OCI-LY3 (cell line): Measurements from ENCODE around the gene RBFOX1.

Source experiments
- H2AFZ ChIP-seq: fragments of 200-600, 300-600 bp; shearing (Covaris generic); 2 replicates; pipeline ENCODE4 v1.6.0; 2014; ENCODE audit warnings: antibody characterized with exemption, low read depth, low read length
- H3K27ac ChIP-seq: fragments of 200-600, 300-600 bp; sonication (generic); 2 replicates; pipeline ENCODE4 v1.5.1; 2014; ENCODE audit warnings: mild to moderate bottlenecking, low read length, moderate library complexity, mixed read lengths
- H3K27me3 ChIP-seq: fragments of 200-600, 300-600 bp; sonication (generic); 2 replicates; pipeline ENCODE4 v1.6.1; 2014; ENCODE audit warnings: low read depth, low read length, mixed read lengths
- H3K36me3 ChIP-seq: fragments of 200-600, 300-600 bp; sonication (generic); replicated peaks from 2 replicates; pipeline ENCODE3; 2014; ENCODE audit warnings: low read depth, low read length, mixed read lengths
- H3K4me1 ChIP-seq: fragments of 300-600, 200-600 bp; sonication (generic); 2 replicates; pipeline ENCODE4 v1.6.1; 2014; ENCODE audit warnings: low read length, mixed read lengths
- H3K4me2 ChIP-seq: fragments of 200-600, 300-600 bp; sonication (generic); 2 replicates; pipeline ENCODE4 v1.6.1; 2014; ENCODE audit warnings: low read length, mixed read lengths
- H3K4me3 ChIP-seq: fragments of 300-600, 200-600 bp; sonication (generic); 2 replicates; pipeline ENCODE4 v1.5.1; 2014; ENCODE audit warnings: antibody characterized with exemption, mild to moderate bottlenecking, low read length, moderate library complexity
- H3K79me2 ChIP-seq: fragments of 300-600, 200-600 bp; shearing (Covaris generic); 2 replicates; pipeline ENCODE4 v1.6.1; 2014; ENCODE audit warnings: mild to moderate bottlenecking, low read length, mixed read lengths
- H3K9ac ChIP-seq: fragments of 300-600, 200-600 bp; shearing (Covaris generic); 2 replicates; pipeline ENCODE4 v1.6.0; 2014; ENCODE audit warnings: mild to moderate bottlenecking, low read length, moderate library complexity
- H3K9me3 ChIP-seq: fragments of 200-600, 300-600 bp; shearing (Covaris generic); 2 replicates; pipeline ENCODE4 v1.6.1; 2014; ENCODE audit warnings: low read length, mixed read lengths; ENCODE audit not compliant: insufficient read depth
- H4K20me1 ChIP-seq: fragments of 200-600, 300-600 bp; sonication (generic); 2 replicates; pipeline ENCODE4 v1.6.1; 2016; ENCODE audit warnings: low read length, mixed read lengths; ENCODE audit not compliant: insufficient read depth
- EZH2phosphoT487 ChIP-seq: fragments of 200-600 bp; shearing (Covaris generic); IDR thresholded peaks from 2 replicates; pipeline ENCODE4 v1.6.1; 2018; ENCODE audit warnings: antibody characterized with exemption, mixed run types, low read depth
- TF ChIP-seq, protein P1 (sequence below): fragments of 200-600, 300-600 bp; sonication (generic); IDR thresholded peaks from 2 replicates; pipeline ENCODE4 v1.5.1; 2014; ENCODE audit warnings: antibody characterized with exemption, low read length, low read depth

Gene RBFOX1

DNA sequence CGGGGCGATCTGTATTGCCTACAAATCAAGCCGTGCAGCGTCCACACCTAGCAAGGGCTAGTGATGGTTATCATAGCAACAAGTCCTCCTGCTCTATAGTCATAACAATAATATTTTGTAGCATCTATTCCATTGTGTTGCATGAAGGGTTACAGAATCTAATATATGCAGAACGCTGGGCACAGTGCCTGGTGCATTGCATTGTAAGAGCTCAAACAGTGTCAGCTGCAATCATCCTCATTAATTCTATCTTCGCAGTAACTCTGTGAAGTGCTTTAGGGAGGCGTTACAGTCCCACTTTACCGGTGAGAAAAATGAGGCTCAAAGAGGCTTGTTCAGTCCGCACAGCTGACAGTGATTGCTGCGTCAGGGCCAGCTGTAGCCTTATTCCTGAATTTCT, 149.4 kb downstream of the RBFOX1 start:
- TF ChIP-seq, protein P1, sequence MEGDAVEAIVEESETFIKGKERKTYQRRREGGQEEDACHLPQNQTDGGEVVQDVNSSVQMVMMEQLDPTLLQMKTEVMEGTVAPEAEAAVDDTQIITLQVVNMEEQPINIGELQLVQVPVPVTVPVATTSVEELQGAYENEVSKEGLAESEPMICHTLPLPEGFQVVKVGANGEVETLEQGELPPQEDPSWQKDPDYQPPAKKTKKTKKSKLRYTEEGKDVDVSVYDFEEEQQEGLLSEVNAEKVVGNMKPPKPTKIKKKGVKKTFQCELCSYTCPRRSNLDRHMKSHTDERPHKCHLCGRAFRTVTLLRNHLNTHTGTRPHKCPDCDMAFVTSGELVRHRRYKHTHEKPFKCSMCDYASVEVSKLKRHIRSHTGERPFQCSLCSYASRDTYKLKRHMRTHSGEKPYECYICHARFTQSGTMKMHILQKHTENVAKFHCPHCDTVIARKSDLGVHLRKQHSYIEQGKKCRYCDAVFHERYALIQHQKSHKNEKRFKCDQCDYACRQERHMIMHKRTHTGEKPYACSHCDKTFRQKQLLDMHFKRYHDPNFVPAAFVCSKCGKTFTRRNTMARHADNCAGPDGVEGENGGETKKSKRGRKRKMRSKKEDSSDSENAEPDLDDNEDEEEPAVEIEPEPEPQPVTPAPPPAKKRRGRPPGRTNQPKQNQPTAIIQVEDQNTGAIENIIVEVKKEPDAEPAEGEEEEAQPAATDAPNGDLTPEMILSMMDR, result no peak
- TF ChIP-seq EZH2phosphoT487, result no peak
- no peaks in the 10 kb centered on the region for H3K9me3 ChIP-seq
- H3K27ac ChIP-seq, result no peak overlapping the region
- no peaks in the 10 kb centered on the region; the same call in 1 of the 2 replicates for H3K27me3 ChIP-seq
- no peak overlapping the region for H2AFZ ChIP-seq
- H3K9ac ChIP-seq, result no peak overlapping the region
- no peak overlapping the region for H3K4me3 ChIP-seq
- no peak overlapping the region for H3K4me2 ChIP-seq
- no peaks in the 10 kb centered on the region for H3K36me3 ChIP-seq
- H3K79me2 ChIP-seq, result no peaks in the 10 kb centered on the region
- no peaks in the 10 kb centered on the region for H3K4me1 ChIP-seq
- no peaks in the 10 kb centered on the region for H4K20me1 ChIP-seq

DNA sequence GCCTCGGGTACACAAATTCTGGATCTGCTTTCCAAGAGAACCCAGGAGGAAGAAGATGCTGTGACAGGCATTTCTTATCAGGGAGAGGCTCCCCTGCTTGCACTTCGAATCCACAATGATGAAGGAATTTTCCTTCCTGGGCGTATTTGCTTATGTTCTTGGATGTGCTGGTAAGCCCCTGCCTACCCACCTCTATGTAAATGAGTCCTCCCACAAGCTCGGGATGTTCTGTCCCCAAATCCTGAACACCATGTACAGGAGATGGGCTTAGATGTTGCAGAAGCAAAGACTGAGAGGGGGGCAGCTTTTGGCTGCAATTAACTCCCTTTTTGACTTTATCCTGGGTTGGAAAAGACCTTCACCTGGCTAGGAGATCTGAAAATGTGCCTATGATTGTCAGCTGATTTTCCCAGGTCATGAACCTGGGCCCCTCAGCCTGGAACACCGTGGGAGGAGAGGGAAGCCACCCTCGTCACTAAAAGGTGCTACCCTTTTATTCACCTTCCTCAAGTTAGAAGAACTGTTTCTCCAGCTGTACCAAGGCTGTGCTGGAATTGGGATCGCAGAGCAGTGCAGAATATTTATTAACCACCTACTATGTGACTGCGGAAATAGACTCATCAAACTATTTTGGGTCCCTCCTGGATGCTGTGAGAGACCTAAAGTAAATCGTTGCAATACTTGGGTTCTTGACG, 150.1 kb downstream of the RBFOX1 start:
- no peaks in the 10 kb centered on the region for H3K36me3 ChIP-seq
- H3K4me3 ChIP-seq, result no peak overlapping the region
- H3K27ac ChIP-seq, result no peak overlapping the region
- H3K4me2 ChIP-seq, result no peak overlapping the region
- H4K20me1 ChIP-seq, result no peaks in the 10 kb centered on the region
- no peaks in the 10 kb centered on the region for H3K27me3 ChIP-seq
- no peaks in the 10 kb centered on the region for H3K4me1 ChIP-seq
- no peak overlapping the region for H3K9ac ChIP-seq
- H2AFZ ChIP-seq, result no peak overlapping the region
- H3K9me3 ChIP-seq, result no peaks in the 10 kb centered on the region
- H3K79me2 ChIP-seq, result no peaks in the 10 kb centered on the region
- no peak for TF ChIP-seq EZH2phosphoT487
- TF ChIP-seq, protein P1, result no peak

DNA sequence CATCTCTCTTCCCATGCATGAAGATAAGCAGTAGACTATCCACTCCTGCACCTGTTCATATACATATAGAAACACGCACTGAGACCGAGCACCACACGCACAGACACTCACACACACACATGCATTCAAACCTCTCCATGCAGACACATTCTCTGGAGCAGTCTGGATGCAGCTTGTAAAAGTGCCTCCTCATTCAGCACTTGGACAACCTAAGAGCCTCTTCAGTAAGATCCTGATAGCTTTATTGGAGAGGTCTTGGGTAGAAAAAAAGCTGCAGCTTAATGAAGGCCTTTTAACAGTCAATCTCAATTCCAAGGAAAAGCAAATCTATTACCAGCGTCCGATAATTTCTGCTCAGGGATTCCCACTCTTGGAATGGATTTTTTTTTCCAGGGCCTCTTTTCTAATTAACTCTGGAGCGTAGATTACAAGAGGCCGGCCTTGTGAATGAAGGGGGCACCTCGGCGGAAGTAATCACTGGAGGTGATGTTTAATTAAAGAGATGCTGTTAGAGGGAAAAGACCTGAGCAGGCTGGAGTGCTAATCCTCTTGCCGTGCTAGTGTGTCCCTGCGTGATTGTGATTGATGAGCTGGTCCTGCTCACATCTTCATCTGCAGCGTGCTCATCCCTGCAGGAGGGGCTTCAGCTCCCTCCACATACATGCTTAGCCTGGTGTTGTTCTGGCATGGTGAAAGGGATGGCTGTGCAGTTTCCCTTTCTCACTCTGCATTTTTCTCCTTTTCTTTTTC, 155.1 kb downstream of the RBFOX1 start:
- Histone ChIP-seq H3K79me2 (no peaks in the 10 kb centered on the region), H3K4me3 (no peak overlapping the region), H3K36me3 (no peaks in the 10 kb centered on the region), H4K20me1 (no peaks in the 10 kb centered on the region), H3K27ac (no peak overlapping the region), H2AFZ (no peak overlapping the region), H3K9me3 (no peaks in the 10 kb centered on the region), H3K4me1 (no peaks in the 10 kb centered on the region), H3K4me2 (no peak overlapping the region), H3K27me3 (no peaks in the 10 kb centered on the region), H3K9ac (no peak overlapping the region)
- no peak for TF ChIP-seq EZH2phosphoT487
- TF ChIP-seq, protein P1, result no peak

DNA sequence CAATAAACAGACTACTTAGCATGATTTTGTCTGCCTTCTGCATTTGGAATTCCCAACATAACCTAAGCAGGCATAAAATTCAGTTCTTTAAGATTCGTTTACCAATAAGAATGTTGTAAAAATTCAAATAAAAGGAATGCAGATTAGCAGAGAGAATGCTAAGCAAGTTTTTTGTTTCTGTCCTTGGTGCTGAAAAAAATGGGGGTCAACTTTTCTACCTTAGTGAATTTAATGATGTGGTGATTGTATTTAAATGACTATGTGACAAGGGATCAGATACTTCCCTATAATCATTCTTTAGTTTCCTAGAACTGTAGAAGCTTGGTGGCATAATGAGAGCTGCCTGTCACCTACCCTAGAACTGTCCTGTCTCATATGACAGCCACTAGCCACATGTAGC, 159.5 kb downstream of the RBFOX1 start:
- H3K9ac ChIP-seq, result no peak overlapping the region
- no peaks in the 10 kb centered on the region for H3K9me3 ChIP-seq
- H4K20me1 ChIP-seq, result no peaks in the 10 kb centered on the region
- no peak overlapping the region for H3K4me2 ChIP-seq
- H3K27me3 ChIP-seq, result no peaks in the 10 kb centered on the region
- no peak overlapping the region for H3K4me3 ChIP-seq
- TF ChIP-seq EZH2phosphoT487, result no peak
- TF ChIP-seq, protein P1, result no peak
- H3K4me1 ChIP-seq, result no peaks in the 10 kb centered on the region
- H3K36me3 ChIP-seq, result no peaks in the 10 kb centered on the region
- H3K27ac ChIP-seq, result no peak overlapping the region
- no peaks in the 10 kb centered on the region for H3K79me2 ChIP-seq
- no peak overlapping the region for H2AFZ ChIP-seq
